Measurements from ENCODE around the gene MED15.

DNA sequence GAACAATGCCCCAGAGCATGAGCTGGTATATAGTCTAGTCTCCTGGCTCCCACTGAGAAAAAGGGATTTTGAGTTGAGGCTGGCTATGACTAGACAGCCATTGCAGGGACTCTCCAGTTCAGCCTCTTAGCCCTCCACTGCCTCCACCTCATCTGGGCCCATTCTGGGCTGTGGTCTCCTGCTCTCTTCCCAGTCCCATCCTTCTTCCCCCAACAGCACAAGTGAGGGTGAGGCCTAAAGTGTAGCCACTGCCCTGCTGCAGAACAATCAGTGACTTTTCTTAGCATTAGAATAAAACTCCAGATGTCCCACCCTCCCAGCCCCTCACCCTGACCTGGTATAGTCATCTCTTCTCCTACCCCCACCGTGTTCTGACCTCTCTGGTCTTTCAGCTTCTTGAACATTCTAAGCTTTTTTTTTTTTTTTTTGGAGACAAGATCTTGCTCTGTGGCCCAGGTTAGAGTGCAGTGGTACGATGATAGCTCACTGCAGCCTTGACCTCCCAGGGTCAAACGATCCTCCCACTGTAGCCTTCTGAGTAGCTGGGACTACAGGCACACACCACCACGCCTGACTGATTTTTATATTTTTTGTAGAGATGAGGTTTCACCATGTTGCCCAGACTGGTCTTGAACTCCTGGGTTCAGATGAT lies 4.3 kb downstream of the MED15 start:
- TF ChIP-seq, protein P1, sequence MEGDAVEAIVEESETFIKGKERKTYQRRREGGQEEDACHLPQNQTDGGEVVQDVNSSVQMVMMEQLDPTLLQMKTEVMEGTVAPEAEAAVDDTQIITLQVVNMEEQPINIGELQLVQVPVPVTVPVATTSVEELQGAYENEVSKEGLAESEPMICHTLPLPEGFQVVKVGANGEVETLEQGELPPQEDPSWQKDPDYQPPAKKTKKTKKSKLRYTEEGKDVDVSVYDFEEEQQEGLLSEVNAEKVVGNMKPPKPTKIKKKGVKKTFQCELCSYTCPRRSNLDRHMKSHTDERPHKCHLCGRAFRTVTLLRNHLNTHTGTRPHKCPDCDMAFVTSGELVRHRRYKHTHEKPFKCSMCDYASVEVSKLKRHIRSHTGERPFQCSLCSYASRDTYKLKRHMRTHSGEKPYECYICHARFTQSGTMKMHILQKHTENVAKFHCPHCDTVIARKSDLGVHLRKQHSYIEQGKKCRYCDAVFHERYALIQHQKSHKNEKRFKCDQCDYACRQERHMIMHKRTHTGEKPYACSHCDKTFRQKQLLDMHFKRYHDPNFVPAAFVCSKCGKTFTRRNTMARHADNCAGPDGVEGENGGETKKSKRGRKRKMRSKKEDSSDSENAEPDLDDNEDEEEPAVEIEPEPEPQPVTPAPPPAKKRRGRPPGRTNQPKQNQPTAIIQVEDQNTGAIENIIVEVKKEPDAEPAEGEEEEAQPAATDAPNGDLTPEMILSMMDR (IDR thresholded peaks at IDR 0.05; ENCODE audit: borderline replicate concordance, extremely low read depth, low read length, poor library complexity, severe bottlenecking) = no peak
- TF ChIP-seq EZH2 (IDR thresholded peaks at IDR 0.05; ENCODE audit: borderline replicate concordance, low read depth, low read length, severe bottlenecking) = no peak
